GM23338 (cell line): ENCODE results near the gene CA6.

Experiments
- CREB1 ChIP-seq: fragments of 250-450 bp; sonication (Bioruptor Pico); IDR thresholded peaks from 2 replicates; pipeline ENCODE4 v1.5.0; 2020; ENCODE audit warnings: low read depth, mild to moderate bottlenecking, moderate library complexity
- EZH2 ChIP-seq: fragments of 200-600 bp; sonication (generic); IDR thresholded peaks from one replicate; pipeline ENCODE4 v1.8.0; 2017; ENCODE audit warnings: antibody characterized with exemption, mild to moderate bottlenecking, low read depth; ENCODE audit not compliant: unreplicated experiment
- EZH2phosphoT487 ChIP-seq: fragments of 200-600 bp; sonication (generic); IDR thresholded peaks from one replicate; pipeline ENCODE4 v1.8.1; 2018; ENCODE audit warnings: antibody characterized with exemption; ENCODE audit not compliant: unreplicated experiment
- JUNB ChIP-seq: IDR thresholded peaks from one replicate; pipeline ENCODE4 v1.6.1; 2016; ENCODE audit warnings: antibody characterized with exemption; ENCODE audit not compliant: unreplicated experiment
- NANOG ChIP-seq: IDR thresholded peaks from 2 replicates; pipeline ENCODE4 v1.6.1; 2016; ENCODE audit warnings: antibody characterized with exemption, borderline replicate concordance
- POLR2AphosphoS5 ChIP-seq: IDR thresholded peaks from 2 replicates; pipeline ENCODE4 v1.6.1; 2016; ENCODE audit warnings: antibody characterized with exemption, low read depth
- STAT1 ChIP-seq: IDR thresholded peaks from one replicate; pipeline ENCODE4 v1.6.1; 2016; ENCODE audit warnings: antibody characterized with exemption; ENCODE audit not compliant: unreplicated experiment
- ZNF331 ChIP-seq: fragments of 250-450 bp; sonication (Bioruptor Pico); IDR thresholded peaks from 2 replicates; pipeline ENCODE4 v1.5.0; 2020; ENCODE audit warnings: low read depth, mild to moderate bottlenecking, moderate library complexity
- TF ChIP-seq, protein P1 (sequence below), 2 experiments: fragments of 200-600 bp in 1 of 2; sonication (generic) in 1 of 2; conservative IDR thresholded peaks; 2 replicates each; pipeline versions ENCODE4 v1.5.1 to v1.6.1; 2016 to 2017; ENCODE audit warnings: antibody characterized with exemption in 2 of 2, low read depth in 2 of 2, mild to moderate bottlenecking in 2 of 2, moderate library complexity in 1 of 2
- TF ChIP-seq, protein P2 (sequence below): IDR thresholded peaks from one replicate; pipeline ENCODE4 v1.6.1; 2018; ENCODE audit warnings: antibody characterized with exemption; ENCODE audit not compliant: unreplicated experiment
- TF ChIP-seq, protein P3 (sequence below): IDR thresholded peaks from 2 replicates; pipeline ENCODE4 v1.6.1; 2016; ENCODE audit warnings: antibody characterized with exemption
- TF ChIP-seq, protein P4 (sequence below): fragments of 250-450 bp; sonication (Bioruptor Pico); IDR thresholded peaks from 2 replicates; pipeline ENCODE4 v1.5.0; 2020; ENCODE audit warnings: mild to moderate bottlenecking, moderate library complexity

DNA sequence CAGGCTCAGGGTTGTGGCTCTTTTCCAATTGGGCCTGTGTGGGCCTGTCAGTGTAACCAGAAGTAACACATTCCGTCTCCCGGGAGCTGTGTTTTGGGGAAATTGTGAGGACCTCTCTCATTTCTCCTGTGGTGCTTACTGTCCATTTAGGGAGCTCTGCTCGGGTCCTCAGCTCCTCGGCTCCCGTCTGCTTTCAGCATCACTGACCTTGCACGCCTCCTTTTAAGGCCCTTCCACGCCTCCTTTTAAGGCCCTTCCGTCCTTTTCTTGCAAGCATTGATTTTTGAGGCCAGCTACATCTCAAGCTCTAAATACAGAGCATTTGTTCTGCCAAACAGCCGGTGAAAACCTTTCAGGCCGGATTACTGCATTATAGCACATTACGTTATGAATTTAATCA lies 9.7 kb downstream of the CA6 start:
- TF ChIP-seq, protein P1, sequence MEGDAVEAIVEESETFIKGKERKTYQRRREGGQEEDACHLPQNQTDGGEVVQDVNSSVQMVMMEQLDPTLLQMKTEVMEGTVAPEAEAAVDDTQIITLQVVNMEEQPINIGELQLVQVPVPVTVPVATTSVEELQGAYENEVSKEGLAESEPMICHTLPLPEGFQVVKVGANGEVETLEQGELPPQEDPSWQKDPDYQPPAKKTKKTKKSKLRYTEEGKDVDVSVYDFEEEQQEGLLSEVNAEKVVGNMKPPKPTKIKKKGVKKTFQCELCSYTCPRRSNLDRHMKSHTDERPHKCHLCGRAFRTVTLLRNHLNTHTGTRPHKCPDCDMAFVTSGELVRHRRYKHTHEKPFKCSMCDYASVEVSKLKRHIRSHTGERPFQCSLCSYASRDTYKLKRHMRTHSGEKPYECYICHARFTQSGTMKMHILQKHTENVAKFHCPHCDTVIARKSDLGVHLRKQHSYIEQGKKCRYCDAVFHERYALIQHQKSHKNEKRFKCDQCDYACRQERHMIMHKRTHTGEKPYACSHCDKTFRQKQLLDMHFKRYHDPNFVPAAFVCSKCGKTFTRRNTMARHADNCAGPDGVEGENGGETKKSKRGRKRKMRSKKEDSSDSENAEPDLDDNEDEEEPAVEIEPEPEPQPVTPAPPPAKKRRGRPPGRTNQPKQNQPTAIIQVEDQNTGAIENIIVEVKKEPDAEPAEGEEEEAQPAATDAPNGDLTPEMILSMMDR (conservative IDR thresholded peaks at IDR 0.05; ENCODE audit: low read depth in 2 of 2) = no peak
- TF ChIP-seq POLR2AphosphoS5 (no peak), ZNF331 (no peak), STAT1 (no peak), EZH2 (no peak), EZH2phosphoT487 (no peak), CREB1 (CRISPR knock-in tag) (no peak), JUNB (no peak), NANOG (no peak)
- TF ChIP-seq, protein P2, sequence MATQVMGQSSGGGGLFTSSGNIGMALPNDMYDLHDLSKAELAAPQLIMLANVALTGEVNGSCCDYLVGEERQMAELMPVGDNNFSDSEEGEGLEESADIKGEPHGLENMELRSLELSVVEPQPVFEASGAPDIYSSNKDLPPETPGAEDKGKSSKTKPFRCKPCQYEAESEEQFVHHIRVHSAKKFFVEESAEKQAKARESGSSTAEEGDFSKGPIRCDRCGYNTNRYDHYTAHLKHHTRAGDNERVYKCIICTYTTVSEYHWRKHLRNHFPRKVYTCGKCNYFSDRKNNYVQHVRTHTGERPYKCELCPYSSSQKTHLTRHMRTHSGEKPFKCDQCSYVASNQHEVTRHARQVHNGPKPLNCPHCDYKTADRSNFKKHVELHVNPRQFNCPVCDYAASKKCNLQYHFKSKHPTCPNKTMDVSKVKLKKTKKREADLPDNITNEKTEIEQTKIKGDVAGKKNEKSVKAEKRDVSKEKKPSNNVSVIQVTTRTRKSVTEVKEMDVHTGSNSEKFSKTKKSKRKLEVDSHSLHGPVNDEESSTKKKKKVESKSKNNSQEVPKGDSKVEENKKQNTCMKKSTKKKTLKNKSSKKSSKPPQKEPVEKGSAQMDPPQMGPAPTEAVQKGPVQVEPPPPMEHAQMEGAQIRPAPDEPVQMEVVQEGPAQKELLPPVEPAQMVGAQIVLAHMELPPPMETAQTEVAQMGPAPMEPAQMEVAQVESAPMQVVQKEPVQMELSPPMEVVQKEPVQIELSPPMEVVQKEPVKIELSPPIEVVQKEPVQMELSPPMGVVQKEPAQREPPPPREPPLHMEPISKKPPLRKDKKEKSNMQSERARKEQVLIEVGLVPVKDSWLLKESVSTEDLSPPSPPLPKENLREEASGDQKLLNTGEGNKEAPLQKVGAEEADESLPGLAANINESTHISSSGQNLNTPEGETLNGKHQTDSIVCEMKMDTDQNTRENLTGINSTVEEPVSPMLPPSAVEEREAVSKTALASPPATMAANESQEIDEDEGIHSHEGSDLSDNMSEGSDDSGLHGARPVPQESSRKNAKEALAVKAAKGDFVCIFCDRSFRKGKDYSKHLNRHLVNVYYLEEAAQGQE = no peak
- TF ChIP-seq, protein P3, sequence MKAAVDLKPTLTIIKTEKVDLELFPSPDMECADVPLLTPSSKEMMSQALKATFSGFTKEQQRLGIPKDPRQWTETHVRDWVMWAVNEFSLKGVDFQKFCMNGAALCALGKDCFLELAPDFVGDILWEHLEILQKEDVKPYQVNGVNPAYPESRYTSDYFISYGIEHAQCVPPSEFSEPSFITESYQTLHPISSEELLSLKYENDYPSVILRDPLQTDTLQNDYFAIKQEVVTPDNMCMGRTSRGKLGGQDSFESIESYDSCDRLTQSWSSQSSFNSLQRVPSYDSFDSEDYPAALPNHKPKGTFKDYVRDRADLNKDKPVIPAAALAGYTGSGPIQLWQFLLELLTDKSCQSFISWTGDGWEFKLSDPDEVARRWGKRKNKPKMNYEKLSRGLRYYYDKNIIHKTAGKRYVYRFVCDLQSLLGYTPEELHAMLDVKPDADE = no peak
- TF ChIP-seq, protein P4, sequence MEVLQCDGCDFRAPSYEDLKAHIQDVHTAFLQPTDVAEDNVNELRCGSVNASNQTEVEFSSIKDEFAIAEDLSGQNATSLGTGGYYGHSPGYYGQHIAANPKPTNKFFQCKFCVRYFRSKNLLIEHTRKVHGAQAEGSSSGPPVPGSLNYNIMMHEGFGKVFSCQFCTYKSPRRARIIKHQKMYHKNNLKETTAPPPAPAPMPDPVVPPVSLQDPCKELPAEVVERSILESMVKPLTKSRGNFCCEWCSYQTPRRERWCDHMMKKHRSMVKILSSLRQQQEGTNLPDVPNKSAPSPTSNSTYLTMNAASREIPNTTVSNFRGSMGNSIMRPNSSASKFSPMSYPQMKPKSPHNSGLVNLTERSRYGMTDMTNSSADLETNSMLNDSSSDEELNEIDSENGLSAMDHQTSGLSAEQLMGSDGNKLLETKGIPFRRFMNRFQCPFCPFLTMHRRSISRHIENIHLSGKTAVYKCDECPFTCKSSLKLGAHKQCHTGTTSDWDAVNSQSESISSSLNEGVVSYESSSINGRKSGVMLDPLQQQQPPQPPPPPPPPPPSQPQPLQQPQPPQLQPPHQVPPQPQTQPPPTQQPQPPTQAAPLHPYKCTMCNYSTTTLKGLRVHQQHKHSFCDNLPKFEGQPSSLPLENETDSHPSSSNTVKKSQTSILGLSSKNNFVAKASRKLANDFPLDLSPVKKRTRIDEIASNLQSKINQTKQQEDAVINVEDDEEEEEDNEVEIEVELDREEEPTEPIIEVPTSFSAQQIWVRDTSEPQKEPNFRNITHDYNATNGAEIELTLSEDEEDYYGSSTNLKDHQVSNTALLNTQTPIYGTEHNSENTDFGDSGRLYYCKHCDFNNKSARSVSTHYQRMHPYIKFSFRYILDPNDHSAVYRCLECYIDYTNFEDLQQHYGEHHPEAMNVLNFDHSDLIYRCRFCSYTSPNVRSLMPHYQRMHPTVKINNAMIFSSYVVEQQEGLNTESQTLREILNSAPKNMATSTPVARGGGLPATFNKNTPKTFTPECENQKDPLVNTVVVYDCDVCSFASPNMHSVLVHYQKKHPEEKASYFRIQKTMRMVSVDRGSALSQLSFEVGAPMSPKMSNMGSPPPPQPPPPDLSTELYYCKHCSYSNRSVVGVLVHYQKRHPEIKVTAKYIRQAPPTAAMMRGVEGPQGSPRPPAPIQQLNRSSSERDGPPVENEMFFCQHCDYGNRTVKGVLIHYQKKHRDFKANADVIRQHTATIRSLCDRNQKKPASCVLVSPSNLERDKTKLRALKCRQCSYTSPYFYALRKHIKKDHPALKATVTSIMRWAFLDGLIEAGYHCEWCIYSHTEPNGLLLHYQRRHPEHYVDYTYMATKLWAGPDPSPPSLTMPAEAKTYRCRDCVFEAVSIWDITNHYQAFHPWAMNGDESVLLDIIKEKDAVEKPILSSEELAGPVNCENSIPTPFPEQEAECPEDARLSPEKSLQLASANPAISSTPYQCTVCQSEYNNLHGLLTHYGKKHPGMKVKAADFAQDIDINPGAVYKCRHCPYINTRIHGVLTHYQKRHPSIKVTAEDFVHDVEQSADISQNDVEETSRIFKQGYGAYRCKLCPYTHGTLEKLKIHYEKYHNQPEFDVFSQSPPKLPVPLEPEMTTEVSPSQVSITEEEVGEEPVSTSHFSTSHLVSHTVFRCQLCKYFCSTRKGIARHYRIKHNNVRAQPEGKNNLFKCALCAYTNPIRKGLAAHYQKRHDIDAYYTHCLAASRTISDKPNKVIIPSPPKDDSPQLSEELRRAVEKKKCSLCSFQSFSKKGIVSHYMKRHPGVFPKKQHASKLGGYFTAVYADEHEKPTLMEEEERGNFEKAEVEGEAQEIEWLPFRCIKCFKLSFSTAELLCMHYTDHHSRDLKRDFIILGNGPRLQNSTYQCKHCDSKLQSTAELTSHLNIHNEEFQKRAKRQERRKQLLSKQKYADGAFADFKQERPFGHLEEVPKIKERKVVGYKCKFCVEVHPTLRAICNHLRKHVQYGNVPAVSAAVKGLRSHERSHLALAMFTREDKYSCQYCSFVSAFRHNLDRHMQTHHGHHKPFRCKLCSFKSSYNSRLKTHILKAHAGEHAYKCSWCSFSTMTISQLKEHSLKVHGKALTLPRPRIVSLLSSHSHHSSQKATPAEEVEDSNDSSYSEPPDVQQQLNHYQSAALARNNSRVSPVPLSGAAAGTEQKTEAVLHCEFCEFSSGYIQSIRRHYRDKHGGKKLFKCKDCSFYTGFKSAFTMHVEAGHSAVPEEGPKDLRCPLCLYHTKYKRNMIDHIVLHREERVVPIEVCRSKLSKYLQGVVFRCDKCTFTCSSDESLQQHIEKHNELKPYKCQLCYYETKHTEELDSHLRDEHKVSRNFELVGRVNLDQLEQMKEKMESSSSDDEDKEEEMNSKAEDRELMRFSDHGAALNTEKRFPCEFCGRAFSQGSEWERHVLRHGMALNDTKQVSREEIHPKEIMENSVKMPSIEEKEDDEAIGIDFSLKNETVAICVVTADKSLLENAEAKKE (CRISPR knock-in tag) = no peak
